ENCODE data around the gene ITGB3. TPM values are rescaled to one million over a fixed set of nuclear protein-coding genes. Genes with fewer than 3 reads are reported as not detected.
A peak's percentile ranks its signal among the peaks of the same experiment; 100 is the strongest.

ITGB3 gene
- total RNA-seq, 1 experiment from 2014 or later = 3.8 TPM

GRCh38 chr17:47297661-47298400 lies 44.2 kb downstream of the ITGB3 start:
- peak; percentile 70 for DNase-seq (ENCODE audit: low read depth)

- no peak for DNase-seq (ENCODE audit: low read depth)
Observed at GRCh38 chr17:47298712-47299111, 45.1 kb downstream of the ITGB3 start.

DNA sequence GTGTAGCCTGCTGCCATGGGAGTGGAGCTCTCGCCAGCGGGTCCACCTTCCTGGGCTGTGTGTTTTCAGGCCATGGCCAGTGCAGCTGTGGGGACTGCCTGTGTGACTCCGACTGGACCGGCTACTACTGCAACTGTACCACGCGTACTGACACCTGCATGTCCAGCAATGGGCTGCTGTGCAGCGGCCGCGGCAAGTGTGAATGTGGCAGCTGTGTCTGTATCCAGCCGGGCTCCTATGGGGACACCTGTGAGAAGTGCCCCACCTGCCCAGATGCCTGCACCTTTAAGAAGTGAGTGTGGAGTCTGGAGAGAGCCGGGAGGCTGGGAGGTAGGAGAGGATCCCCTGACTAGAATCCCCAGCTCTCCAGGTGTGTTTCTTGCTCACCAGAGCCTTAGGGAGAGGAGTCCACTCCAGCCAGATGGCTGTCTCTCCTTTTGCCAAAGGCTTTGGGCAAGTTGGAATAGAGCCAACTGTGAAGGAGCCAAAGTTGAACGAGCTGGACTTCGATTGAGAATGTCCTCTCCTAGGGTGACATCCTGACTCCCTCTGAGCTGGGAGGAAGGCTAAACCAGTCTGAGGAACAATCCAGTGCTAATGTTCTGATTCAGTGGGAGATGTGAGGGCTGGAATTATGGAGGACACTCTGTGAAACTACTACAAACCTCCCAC lies 45.7 kb downstream of the ITGB3 start:
- no peak for DNase-seq (ENCODE audit: low read depth)

- DNase-seq (ENCODE audit: low read depth) = no peak
Observed at GRCh38 chr17:47300718-47301117, 47.1 kb downstream of the ITGB3 start.

DNA sequence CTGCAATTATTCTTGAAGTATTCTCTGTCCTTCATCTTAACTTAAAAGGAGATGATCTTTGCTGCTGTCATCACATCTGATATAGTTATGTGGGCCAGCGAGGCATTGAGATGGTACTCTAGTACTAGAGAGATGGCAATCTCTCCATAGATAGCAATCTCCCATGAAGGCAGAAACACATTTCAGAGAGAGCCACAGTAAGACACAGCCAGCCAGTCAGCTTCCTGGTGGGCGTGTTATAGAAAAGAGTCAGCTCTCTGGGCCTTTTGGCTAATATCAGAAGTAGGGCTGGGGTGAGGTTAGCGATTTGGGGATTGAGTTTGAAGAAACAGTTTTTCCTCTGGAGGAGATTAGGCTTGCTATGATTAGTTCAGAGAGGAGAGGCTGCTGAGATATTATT lies 47.5 kb downstream of the ITGB3 start:
- no peak for DNase-seq (ENCODE audit: low read depth)

DNA sequence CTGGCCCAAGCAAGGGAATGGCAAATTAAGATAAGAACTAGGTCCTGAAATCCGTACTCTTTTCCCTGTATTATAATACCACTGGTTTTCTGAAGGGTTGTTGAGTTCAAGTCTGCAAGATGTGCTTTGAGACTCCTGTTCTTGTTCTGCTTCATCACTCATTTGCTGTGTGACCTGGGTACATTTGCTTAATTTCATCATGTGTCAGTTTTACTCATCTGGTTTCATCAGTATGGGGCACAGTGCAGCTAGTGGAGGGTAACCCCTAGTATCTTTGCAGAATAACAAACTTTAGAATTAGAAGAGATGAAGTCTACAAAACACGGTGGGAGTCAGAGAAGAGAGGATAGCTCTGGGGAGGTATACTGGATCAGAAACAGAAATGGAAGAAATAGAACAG lies 48.2 kb downstream of the ITGB3 start:
- DNase-seq (ENCODE audit: low read depth) = peak; percentile 12

DNA sequence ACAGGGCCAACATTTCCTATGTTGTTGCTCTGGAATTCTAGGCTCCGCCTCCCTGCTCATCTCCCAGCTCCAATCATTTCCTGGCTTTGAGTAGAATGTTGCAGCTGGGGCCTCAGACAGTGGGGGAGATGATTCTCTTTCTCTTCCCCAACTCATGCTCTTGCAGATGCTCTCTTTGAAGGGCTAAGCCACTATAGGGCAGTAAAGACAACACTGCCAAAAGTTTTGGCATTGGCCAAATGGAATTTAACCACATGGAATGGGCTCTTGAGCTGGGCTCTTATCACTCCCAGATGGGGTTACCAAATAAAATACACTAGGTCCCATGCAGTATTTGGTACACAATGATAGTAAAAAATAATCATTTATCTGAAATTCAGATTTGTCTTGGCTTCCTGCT lies 50.6 kb downstream of the ITGB3 start:
- peak; percentile 13 for DNase-seq (ENCODE audit: low read depth)

DNA sequence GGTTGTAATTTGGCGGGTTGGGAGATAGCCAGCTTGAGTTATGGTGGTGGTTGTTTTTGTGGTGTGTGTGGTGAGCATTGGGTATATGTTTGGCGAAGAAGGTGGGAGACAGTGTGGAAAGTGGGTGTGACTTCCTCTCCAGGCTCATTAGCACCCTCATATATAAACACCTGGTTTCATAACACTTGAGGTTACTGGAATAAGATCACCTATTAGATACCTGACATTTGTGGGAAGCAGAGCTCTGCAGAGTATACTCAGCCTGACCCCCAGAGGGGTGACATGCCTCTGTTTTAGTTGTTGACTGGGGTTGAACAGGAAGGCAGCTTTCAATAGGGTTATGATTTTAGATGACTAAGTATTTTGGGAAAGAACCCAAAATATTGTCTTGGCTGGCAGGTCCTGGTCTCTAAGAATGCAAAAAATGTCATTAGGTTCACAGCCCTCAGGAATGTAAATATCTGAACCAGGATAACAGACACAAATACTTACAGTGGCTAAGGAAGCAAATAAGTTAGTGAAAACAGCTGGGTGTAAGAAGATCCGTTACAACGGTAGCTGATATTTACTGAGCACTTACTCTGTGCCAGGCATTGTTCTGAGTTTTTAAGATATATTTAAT lies 51.8 kb downstream of the ITGB3 start:
- DNase-seq (ENCODE audit: low read depth) = peak; percentile 95

- no peak for DNase-seq (ENCODE audit: low read depth)
Observed at GRCh38 chr17:47310186-47310733, 56.6 kb downstream of the ITGB3 start.

DNA sequence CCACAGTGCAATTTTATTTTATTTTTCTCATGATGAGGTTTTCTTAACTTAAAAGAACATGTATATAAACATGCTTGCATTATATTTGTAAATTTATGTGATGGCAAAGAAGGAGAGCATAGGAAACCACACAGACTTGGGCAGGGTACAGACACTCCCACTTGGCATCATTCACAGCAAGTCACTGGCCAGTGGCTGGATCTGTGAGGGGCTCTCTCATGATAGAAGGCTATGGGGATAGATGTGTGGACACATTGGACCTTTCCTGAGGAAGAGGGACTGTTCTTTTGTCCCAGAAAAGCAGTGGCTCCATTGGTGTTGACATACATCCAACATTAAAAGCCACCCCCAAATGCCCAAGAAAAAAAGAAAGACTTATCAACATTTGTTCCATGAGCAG lies 57.8 kb downstream of the ITGB3 start:
- DNase-seq (ENCODE audit: low read depth) = no peak

DNA sequence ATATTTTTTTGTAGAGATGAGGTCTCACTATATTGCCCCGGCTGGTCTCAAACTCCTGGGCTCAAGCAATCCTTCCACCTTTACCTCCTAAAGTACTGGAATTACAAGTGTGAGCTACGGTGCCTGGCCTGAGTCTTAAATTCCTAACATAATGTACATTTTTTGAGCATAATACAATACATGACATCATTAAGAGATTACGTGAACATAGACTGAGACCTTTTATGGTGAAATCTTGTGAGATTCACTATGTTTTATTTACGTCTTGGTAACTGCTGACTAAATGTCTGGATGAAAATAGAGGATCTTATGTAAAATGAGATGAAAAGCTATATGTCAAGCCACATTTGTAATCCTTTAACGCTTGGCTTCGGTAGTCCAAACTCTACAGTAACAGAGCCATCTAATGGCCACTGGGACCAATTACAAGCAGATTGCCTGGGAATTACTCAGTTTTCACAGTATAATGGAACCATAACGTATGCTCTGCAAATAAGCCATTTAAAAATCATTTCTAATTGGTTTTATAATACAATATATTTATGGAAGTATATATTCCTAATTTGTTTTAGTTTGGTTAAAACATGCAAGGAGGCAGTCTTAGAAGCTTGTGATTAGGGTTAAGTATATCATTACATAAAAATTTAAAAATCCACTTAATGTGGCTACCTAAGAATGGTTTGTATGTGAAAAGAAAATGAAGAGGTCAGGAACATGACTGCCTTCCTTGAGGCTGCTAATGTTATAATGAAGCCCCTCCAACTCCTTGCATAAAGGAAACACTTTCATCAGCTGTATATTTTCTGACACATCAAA lies 62.0 kb downstream of the ITGB3 start:
- DNase-seq (ENCODE audit: low read depth) = peak; percentile 74

DNA sequence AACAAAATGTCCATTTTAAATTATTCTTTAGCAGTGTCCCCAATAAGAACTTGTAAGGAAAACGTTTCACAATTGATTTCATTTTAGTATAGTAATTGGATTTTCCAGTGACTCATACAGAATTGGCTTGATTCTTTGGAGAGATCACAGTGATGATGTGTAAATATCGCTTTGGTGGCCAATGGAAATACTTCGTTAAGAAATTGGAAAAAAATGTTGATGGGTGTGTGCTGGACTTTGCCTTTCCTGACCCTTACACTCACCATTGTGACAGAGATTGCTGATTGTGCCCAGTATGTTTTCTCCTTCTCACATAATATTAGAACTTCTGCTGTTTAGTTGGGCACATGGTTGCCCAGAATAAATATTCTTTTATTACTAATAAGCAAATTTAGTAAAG lies 62.7 kb downstream of the ITGB3 start:
- DNase-seq (ENCODE audit: low read depth) = peak; percentile 10

DNA sequence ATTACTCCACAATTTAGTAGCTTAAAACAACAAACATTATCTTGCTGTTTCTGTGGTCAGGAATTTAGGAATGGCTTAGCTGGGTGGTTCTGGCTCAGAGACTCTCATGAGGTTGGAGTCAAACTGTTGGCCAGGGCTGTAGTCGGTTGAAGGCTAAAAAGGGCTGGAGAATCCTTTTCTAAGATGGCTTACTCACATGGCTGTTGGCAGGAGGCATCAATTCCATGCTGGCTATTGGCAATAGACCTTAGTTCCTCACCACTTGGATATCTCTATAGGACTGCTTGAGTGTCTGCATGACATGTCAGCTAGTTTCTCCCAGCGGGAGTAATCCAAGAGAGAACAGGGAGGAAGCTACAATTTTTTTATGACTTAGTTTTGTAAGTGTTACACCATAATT lies 63.5 kb downstream of the ITGB3 start:
- no peak for DNase-seq (ENCODE audit: low read depth)

DNA sequence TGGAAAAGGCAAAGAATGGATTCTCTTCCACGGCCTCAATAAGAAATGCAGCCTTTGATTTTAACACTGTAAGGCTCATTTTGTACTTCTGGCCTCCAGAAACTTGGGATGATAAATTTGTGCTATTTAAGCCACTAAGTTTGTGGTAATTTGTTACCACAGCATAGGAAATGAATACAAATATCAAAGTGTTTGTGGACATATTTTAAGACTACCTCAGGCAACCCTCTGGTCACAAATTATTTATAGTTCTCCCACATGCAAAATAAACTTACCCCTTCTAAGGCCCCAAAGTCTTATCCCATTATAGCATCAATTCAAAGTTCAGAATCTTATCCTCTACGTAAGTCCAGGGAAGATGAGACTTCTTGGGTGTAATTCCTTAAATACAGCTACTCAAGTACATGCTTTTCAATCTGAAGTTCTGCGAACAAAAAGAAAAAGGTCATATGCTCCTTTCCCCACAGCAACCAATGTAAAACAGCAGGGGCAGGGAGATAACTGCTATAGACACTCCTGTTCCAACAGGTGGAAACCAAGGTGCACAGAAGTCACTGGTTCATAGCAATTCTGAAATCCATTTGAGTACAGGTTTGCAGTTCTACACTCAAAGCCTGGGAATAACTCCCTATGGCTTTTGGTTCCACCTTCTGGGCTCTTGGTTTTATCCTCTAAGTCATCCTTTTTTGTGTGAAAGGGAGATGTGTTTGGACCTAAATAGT lies 64.7 kb downstream of the ITGB3 start:
- DNase-seq (ENCODE audit: low read depth) = no peak

- no peak for DNase-seq (ENCODE audit: low read depth)
Observed at GRCh38 chr17:47320879-47321502, 67.4 kb downstream of the ITGB3 start.

- peak; percentile 91 for DNase-seq (ENCODE audit: low read depth)
Observed at GRCh38 chr17:47323382-47324223, 70.0 kb downstream of the ITGB3 start, which contains the start of gene EFCAB13. Gene EFCAB13, plus strand, starts transcription at chr17:47323955. Its CDS starts 4,399 bp downstream, at chr17:47328354.

DNA sequence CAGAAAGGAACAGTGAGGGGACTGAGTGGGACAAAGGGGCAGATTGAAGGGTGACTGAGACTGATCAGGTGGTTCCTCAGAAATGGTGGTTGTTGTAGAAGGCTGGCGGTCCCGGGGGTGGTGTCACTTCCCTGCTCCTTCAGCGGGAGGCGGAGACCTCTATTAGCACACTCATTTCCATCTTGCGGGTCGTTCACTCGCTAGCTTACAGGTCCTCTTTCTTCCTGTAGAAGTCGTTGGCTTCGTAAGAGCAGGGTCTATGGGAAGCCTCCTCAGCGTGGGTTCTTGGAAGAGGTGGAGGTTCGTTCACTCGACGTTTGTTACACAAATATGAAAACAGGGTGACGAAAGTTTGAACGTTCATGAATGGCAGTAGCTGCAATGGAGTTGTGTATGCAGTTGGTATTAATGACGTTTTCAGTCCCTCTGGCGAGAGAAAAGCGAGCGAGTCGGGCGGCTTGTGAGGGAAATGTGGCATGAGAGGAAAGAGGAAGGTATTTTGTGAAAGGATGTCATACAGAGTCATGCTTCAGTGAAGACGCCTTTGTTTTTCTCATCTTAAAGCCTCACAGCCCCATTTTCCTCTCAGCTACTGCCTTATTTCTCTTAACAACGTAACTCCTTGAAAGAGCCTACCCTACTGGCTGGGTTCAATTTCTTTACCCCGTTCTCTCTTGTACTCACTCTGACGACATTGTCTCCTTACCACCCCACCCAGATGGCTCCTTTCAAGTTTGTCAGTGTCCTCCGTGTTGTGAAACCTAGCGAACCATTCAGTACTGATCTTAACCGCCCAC lies 70.8 kb downstream of the ITGB3 start:
- peak; percentile 66 for DNase-seq (ENCODE audit: low read depth)

DNA sequence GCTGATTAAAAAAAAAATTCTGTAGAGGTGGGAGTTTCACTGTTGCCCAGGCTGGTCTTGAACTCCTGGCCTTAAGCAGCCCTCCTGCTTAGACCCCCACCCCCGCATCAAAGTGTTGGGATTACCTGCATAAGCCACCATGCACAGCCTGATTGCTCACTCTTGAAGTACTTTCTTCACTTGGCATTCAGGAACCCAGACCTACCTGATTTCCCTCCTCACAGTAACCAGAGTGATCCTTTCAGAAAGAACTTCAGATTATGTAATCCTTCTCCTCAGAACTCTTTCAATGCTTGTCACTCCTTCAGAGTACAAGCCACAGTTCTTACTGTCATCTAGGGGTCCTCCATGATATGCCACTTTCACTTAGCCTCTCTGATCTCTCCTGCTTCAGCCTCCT lies 71.5 kb downstream of the ITGB3 start:
- no peak for DNase-seq (ENCODE audit: low read depth)

- DNase-seq (ENCODE audit: low read depth) = no peak
Observed at GRCh38 chr17:47330548-47330947, 76.9 kb downstream of the ITGB3 start.

Measured in LHCN-M2 (cell line).